Skeletal muscle tissue (tissue), 4 donors: ENCODE measurements around the gene KPNA4. TPM values are rescaled to one million over a fixed set of nuclear protein-coding genes. Genes with fewer than 3 reads are reported as not detected.
"Not testable (repeated sequence)": the region's sequence is repeated elsewhere in the genome, so short reads cannot be mapped to it uniquely, and the experiment has no call there.

Experiments
- H3K27ac ChIP-seq: one replicate; pipeline ENCODE4 v1.7.0; 2013; ENCODE audit warnings: mild to moderate bottlenecking, low read depth, low read length, inconsistent platforms
- H3K27me3 ChIP-seq, 3 donors: one replicate each; pipeline ENCODE4 v1.7.0; 2013; ENCODE audit warnings: low read length in 3 of 3; ENCODE audit not compliant: control insufficient read depth in 3 of 3, insufficient read depth in 3 of 3
- H3K36me3 ChIP-seq, 3 donors: one replicate each; pipeline ENCODE4 v1.7.0; 2013; ENCODE audit warnings: low read length in 3 of 3; ENCODE audit not compliant: control insufficient read depth in 3 of 3, insufficient read depth in 3 of 3
- H3K4me1 ChIP-seq, 3 donors: one replicate each; pipeline ENCODE4 v1.7.0; 2013; ENCODE audit warnings: low read length in 3 of 3, mild to moderate bottlenecking in 3 of 3; ENCODE audit not compliant: control insufficient read depth in 3 of 3, insufficient read depth in 3 of 3
- H3K4me3 ChIP-seq, 3 donors: one replicate each; pipeline ENCODE4 v1.7.0; 2013; ENCODE audit warnings: low read length in 3 of 3
- H3K9ac ChIP-seq, 3 donors: one replicate each; pipeline ENCODE4 v1.7.0; 2013; ENCODE audit warnings: low read length in 3 of 3, mild to moderate bottlenecking in 3 of 3, moderate library complexity in 2 of 3, low read depth in 1 of 3
- H3K9me3 ChIP-seq, 3 donors: one replicate each; pipeline ENCODE4 v1.7.0; 2013; ENCODE audit warnings: low read length in 3 of 3; ENCODE audit not compliant: control insufficient read depth in 3 of 3
- total RNA-seq: library from RNA; depleted of rRNA; stranded (reverse); fragments of >200 nt; gene quantifications from one replicate; pipeline ENCODE4 v1.2.3, GENCODE V29; 2014
- donor health status: Osteomylitis.

Gene KPNA4
- total RNA-seq, 1 donor from 2014 or later = 25.6 TPM

DNA sequence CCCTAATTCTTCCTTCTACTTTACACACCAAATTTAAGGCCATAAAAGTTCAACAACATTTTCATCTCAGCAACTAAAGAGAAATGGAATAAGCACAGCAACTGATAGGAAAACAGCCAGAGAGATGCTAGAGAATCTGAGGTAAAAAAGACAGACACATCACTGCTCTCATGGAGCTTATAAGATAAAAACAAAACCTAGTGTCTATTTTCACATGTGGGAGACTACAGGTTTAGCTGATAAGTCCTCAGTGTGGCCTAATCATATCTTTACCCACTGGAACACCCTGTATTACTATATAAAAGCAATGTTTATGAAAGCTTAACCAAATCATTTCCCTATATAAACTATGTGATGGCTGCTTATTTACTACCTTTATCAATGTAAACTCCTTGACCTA, 33.0 kb downstream of the KPNA4 start:
- peaks cover 0 to 28% (median 11%) of the 10 kb centered on the region in 3 donors for H3K36me3 ChIP-seq

DNA sequence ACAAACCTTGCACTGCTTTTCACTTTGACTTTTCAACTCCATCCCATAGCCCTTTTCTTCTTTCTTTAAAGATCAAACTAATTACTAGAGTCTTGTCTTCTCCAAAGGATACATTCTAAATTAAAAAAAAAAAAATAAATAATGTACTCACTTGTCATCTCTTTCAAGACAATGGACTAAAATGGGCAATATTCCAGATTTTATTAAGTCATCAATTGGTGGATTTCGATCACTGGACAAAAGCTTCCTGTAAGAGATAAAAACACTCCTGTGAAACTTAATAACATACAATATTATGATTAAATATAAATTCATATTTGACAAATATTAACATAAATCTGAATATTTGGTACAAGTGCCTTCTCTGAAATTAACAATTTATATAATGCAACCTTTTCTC, 34.1 kb downstream of the KPNA4 start:
- no peaks in the 10 kb centered on the region for H3K27me3 ChIP-seq
- no peaks in the 10 kb centered on the region for H3K4me1 ChIP-seq
- H3K27ac ChIP-seq = no peak overlapping the region
- H3K9me3 ChIP-seq = no peaks in the 10 kb centered on the region
- no peak overlapping the region for H3K9ac ChIP-seq
- no peak overlapping the region for H3K4me3 ChIP-seq
- peaks cover 0 to 37% (median 19%) of the 10 kb centered on the region in 3 donors for H3K36me3 ChIP-seq

More for the DNA sequence above, 33.0 kb downstream of the KPNA4 start:
- no peak overlapping the region for H3K27ac ChIP-seq
- H3K27me3 ChIP-seq = no peaks in the 10 kb centered on the region
- no peak overlapping the region for H3K9ac ChIP-seq
- H3K4me3 ChIP-seq = no peak overlapping the region
- no peaks in the 10 kb centered on the region for H3K9me3 ChIP-seq
- H3K4me1 ChIP-seq = no peaks in the 10 kb centered on the region

DNA sequence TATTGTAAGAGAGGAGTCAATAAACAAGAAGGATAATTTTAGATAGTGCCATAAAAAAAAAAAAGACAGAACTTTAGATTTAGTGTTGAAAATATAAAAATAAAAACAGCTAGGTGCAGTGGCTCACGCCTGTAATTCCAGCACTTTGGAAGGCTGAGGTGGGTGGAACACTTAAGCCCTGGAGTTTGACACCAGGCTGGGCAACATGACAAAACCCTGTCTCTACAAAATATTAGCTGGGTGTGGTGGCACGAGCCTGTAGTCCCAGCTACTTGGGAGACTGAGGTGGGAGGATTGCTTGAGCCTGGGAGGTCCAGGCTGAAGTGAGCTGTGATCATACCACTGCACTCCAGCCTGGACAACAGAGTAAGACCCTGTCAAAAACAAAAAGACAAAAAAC, 49.0 kb downstream of the KPNA4 start:
- not testable (repeated sequence) for H3K27ac ChIP-seq, H3K4me1 ChIP-seq, H3K27me3 ChIP-seq, H3K4me3 ChIP-seq, H3K9me3 ChIP-seq, H3K9ac ChIP-seq
- H3K36me3 ChIP-seq = peaks cover 10 to 50% (median 50%) of the 10 kb centered on the region in 3 donors

DNA sequence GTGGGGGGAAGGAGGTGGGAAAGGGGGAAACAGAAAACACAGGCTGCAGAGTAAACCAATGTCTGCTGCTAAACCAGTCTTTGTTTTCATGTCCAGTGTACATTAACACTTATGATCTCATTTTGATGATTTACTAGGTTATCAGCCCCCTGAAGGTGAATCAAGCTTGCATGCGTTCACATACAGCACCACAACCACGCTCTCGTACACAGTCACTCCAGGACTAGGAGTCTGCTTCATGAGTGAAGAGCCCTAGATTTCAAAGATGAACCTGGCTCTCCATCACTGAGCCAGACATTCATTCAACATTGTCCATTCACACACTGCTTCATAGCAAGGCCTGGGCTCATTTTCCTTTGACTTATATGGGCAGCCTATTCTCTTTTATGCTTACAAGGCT, 64.0 kb downstream of the KPNA4 start:
- H3K27me3 ChIP-seq = no peaks in the 10 kb centered on the region
- H3K4me3 ChIP-seq = no peak overlapping the region
- no peaks in the 10 kb centered on the region for H3K9me3 ChIP-seq
- H3K4me1 ChIP-seq = no peaks in the 10 kb centered on the region
- no peak overlapping the region for H3K9ac ChIP-seq
- H3K36me3 ChIP-seq = peaks cover 12 to 27% (median 26%) of the 10 kb centered on the region in 3 donors
- H3K27ac ChIP-seq = no peak overlapping the region

DNA sequence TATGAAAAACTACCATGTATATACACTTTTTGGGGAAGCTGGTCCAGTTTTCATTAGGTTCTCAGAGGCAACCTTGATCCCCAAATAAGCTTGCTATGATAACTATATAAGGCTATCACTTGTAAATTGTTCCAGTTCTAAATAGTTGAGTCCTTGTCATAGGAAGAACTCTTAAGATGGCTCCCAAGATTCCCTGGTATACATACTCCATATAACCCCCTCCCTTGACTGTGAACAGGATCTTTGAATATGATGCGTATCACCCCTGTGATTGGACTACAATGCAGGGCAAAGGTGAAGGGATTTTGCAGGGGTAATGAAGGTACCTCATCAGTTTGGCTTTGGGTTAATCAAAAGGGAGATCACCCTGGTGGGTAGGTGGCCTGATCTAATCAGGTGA, 67.2 kb downstream of the KPNA4 start:
- H3K9ac ChIP-seq = no peak overlapping the region
- no peak overlapping the region for H3K4me3 ChIP-seq
- H3K36me3 ChIP-seq = peaks cover 10 to 19% (median 15%) of the 10 kb centered on the region in 3 donors
- no peaks in the 10 kb centered on the region for H3K9me3 ChIP-seq
- H3K27ac ChIP-seq = no peak overlapping the region
- no peaks in the 10 kb centered on the region for H3K4me1 ChIP-seq
- H3K27me3 ChIP-seq = no peaks in the 10 kb centered on the region

DNA sequence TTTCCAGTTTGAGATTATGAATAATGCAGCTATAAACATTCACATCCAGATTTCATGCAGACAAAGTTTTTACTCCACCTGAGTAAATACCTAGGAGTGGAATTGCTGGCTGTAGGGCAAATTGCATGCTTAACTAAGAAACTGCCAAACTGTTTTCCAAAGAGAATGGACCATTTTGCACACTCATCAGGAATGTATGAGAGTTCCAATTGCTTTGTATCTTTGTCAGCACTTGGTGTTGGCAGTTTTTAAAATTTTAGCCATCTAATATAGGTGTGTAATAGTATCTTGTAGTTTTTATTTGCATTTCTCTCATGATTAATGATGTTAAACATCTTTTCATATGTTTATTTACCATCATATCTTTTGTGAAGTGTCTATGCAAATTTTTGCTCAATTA, 75.2 kb downstream of the KPNA4 start:
- no peak overlapping the region for H3K4me3 ChIP-seq
- H3K9me3 ChIP-seq = no peaks in the 10 kb centered on the region
- H3K4me1 ChIP-seq = no peaks in the 10 kb centered on the region
- H3K36me3 ChIP-seq = no peaks in the 10 kb centered on the region
- H3K9ac ChIP-seq = no peak overlapping the region
- no peaks in the 10 kb centered on the region for H3K27me3 ChIP-seq
- H3K27ac ChIP-seq = no peak overlapping the region

DNA sequence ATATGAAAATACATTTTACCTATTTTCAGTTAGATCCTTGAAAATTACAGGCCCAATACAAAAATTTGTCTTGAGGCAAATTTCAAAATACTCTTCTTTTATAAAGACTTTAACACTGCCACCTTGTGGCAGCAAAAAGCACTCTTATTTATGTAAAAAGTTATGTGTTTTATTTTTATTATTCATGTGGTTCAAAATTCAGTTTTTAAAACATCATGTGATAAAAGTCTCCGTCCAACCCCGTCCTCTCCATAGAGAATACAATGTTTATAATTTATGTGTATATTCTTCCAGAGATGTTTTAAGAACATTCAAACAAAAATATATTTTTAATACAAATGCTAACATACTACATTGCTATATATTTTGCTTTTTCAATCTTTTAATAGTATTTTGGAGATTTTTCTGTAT, 78.9 kb downstream of the KPNA4 start:
- Histone ChIP-seq H3K9me3 (no peaks in the 10 kb centered on the region), H3K4me1 (no peaks in the 10 kb centered on the region)

DNA sequence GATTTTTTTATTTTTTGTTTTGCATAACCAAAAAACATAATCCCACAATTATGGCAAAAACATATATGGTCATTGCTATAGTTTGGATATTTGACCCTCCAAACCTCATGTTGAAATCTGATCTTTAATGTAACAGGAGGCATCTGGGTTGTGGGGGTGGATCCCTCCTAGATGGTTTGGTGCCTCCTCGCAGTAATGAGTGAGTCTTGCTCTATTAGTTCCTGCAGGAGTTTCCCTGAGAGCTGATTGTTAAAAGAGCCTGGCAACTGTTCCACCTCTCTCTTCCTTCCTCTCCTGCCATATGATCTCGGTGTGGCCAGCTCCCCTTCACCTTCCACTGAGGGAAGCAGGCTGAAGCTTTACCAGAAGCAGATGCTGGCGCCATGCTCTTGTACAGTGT, 82.6 kb downstream of the KPNA4 start:
- Histone ChIP-seq H3K9ac (no peak overlapping the region), H3K9me3 (no peaks in the 10 kb centered on the region), H3K4me3 (no peak overlapping the region), H3K27me3 (no peaks in the 10 kb centered on the region), H3K36me3 (no peaks in the 10 kb centered on the region), H3K27ac (no peak overlapping the region), H3K4me1 (no peaks in the 10 kb centered on the region)

More for the DNA sequence above, 78.9 kb downstream of the KPNA4 start:
- no peak overlapping the region for H3K9ac ChIP-seq
- H3K27me3 ChIP-seq = no peaks in the 10 kb centered on the region
- no peaks in the 10 kb centered on the region for H3K36me3 ChIP-seq
- no peak overlapping the region for H3K4me3 ChIP-seq
- no peak overlapping the region for H3K27ac ChIP-seq

DNA sequence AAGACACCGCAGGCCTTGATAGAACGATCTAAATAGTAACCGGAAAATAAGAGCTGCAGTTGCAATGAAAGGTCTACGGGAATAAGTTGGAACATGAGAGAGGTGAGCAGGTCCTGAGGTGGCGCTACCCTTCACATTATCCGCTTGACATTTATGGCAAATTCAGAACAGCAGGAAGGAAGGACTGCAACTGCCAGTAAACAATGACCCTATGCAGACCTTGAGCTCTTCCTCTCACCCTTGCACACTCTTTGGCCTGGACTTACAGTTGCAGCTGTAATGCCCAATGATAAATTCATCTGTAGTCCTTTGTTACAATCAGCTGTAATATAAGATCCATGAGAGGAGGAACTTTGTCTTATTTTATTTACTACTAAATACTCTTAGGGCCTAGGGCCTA, 83.5 kb downstream of the KPNA4 start:
- Histone ChIP-seq H3K4me1 (no peaks in the 10 kb centered on the region), H3K4me3 (no peak overlapping the region), H3K36me3 (no peaks in the 10 kb centered on the region), H3K27me3 (no peaks in the 10 kb centered on the region), H3K9me3 (no peaks in the 10 kb centered on the region), H3K27ac (no peak overlapping the region), H3K9ac (no peak overlapping the region)

DNA sequence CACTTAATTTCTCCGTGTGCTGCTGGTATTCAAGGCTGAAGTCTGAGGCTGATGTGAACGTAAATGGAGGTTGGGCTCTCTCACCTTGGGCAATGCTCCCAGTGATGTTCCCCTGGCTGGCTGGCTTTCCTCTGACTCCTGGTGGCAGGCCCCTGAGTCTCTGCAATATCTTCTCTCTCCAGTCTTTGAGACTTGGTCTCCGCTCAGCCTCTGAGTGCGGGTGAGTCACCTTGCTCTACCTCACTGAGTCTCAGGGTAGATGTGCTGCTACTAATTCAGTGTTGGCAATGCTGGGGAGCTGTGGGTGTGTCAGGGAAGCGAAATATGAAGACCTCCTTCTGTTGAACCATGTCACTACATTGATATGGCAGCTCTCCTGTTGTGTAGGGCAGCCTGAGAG, 84.4 kb downstream of the KPNA4 start:
- Histone ChIP-seq H3K36me3 (no peaks in the 10 kb centered on the region), H3K4me1 (no peaks in the 10 kb centered on the region), H3K9ac (no peak overlapping the region), H3K27me3 (no peaks in the 10 kb centered on the region), H3K9me3 (no peaks in the 10 kb centered on the region), H3K4me3 (no peak overlapping the region), H3K27ac (no peak overlapping the region)

DNA sequence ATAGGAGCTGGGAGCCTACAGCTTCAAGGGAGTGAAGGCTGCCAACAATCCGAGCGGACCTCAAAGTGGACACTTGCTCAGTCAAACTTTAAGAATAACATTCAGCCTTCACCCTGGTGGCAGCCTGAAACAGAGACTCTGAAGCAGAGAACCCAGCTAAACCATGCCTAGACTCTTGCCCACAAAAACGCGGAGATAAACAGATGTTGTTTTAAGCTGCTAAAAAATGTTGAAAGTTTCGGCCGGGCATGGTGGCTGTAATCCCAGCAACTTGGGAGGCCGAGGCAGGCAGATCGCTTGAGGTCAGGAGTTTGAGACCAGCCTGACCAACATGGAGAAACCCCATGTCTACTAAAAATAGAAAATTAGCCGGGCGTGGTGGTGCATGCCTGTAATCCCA, 86.0 kb downstream of the KPNA4 start:
- H3K36me3 ChIP-seq = no peaks in the 10 kb centered on the region
- no peak overlapping the region for H3K27ac ChIP-seq
- H3K27me3 ChIP-seq = peaks cover 0 to 4% (median 0%) of the 10 kb centered on the region in 3 donors
- no peak overlapping the region for H3K9ac ChIP-seq
- H3K9me3 ChIP-seq = no peaks in the 10 kb centered on the region
- no peak overlapping the region for H3K4me3 ChIP-seq
- no peaks in the 10 kb centered on the region for H3K4me1 ChIP-seq
